ENCODE measurements around the gene PDE4B.

GRCh38 chr1:65890201-65890843 is 97.6 kb downstream of the PDE4B start:
- TF ChIP-seq CTCF (IDR thresholded peaks at IDR 0.05) (no peak), POLR2A (IDR thresholded peaks at IDR 0.05) (no peak)

Measured in heart left ventricle (tissue), 13 donors.